Small intestine (tissue), 16 donors: ENCODE measurements around the gene COBL. TPM values are rescaled to one million over a fixed set of nuclear protein-coding genes. Genes with fewer than 3 reads are reported as not detected.
A peak's percentile ranks its signal among the peaks of the same experiment; 100 is the strongest.

Source experiments
- DNase-seq, 2 donors: peaks; one replicate each; pipeline versions ENCODE4 v3.0.0 to v3.0.0-alpha.2; 2013
- FAIRE-seq: peaks from 2 replicates; lab custom pipeline; 2012; peaks lifted over from hg19 to GRCh38; lab: Jason Lieb, UNC
- H3K27ac ChIP-seq, 3 donors: one replicate each; pipeline ENCODE4 v1.5.1; 2013; ENCODE audit warnings: low read length in 2 of 3, mild to moderate bottlenecking in 2 of 3, control low read depth in 1 of 3, inconsistent platforms in 1 of 3, low read depth in 1 of 3, moderate library complexity in 1 of 3
- H3K27me3 ChIP-seq, 3 donors: one replicate each; pipeline ENCODE4 v1.6.1; 2013; ENCODE audit warnings: low read length in 3 of 3, inconsistent platforms in 1 of 3; ENCODE audit not compliant: control insufficient read depth in 3 of 3, insufficient read depth in 3 of 3
- H3K36me3 ChIP-seq, 3 donors: one replicate each; pipeline ENCODE4 v1.6.1; 2013; ENCODE audit warnings: low read length in 3 of 3, inconsistent platforms in 1 of 3, low read depth in 1 of 3, mild to moderate bottlenecking in 1 of 3, moderate library complexity in 1 of 3; ENCODE audit not compliant: control insufficient read depth in 3 of 3, insufficient read depth in 2 of 3
- H3K4me1 ChIP-seq, 3 donors: one replicate each; pipeline ENCODE4 v1.6.1; 2013; ENCODE audit warnings: low read length in 2 of 3, inconsistent platforms in 1 of 3, low read depth in 1 of 3, mild to moderate bottlenecking in 1 of 3, moderate library complexity in 1 of 3; ENCODE audit not compliant: control insufficient read depth in 3 of 3, insufficient read depth in 2 of 3
- H3K4me3 ChIP-seq, 3 donors: one replicate each; pipeline ENCODE4 v1.5.1; 2013; ENCODE audit warnings: low read length in 3 of 3, control low read depth in 1 of 3, inconsistent platforms in 1 of 3, low read depth in 1 of 3, mild to moderate bottlenecking in 1 of 3, moderate library complexity in 1 of 3
- H3K9me3 ChIP-seq, 2 donors: one replicate each; pipeline ENCODE4 v1.6.1; 2013; ENCODE audit warnings: low read depth in 1 of 2, low read length in 1 of 2; ENCODE audit not compliant: control insufficient read depth in 2 of 2, insufficient read depth in 1 of 2
- WGBS, 3 donors: extraction: QIAGEN DNeasy Blood & Tissue Kit; methylation state at CpG; one replicate each; pipeline ENCODE4 v1.1.7; 2013; 5-methylcytosine and 5-hydroxymethylcytosine counted together
- long read RNA-seq, 10 donors: transcript quantifications; one replicate each; lab custom pipeline, GENCODE V29; 2026
- polyA plus RNA-seq, 4 donors: library from polyadenylated mRNA; stranded (reverse) in 3 of 4; unstranded in 1 of 4; fragments of 200-250 nt in 3 of 4; fragments of 120-200 nt in 1 of 4; gene quantifications; one replicate each; pipeline versions ENCODE4 v1.2.1 to v1.2.3, GENCODE V29; 2013
- donor health status: healthy with polysubstance abuse.
- donor health status: control.
- donor health status: control.
- donor health status: Bipolar disorder and iron deficiency.
- donor health status: healthy.

The COBL gene
- 10 to 100 TPM in 3 of 4 donors, 1 to 10 TPM in 1; 8.4 to 40.3 (median 32.5) TPM for polyA plus RNA-seq
- long read RNA-seq, donor 1, partial matches to known transcripts = 18 of 19 reads
- long read RNA-seq, donor 1, other reads (novel, unspliced or antisense) = 0 of 19 reads
- long read RNA-seq, donor 2 = 0 reads
- long read RNA-seq, donor 3 = 0 reads
- long read RNA-seq, donor 4 = 0 reads
- long read RNA-seq, donor 5 = 0 reads
- long read RNA-seq, donor 6 = 0 reads
- long read RNA-seq, donor 7, transcript COBL-205 (8 exons, 3,785 nt) = major isoform, 22 of 29 reads
- long read RNA-seq, donor 7, partial matches to known transcripts = 5 of 29 reads
- long read RNA-seq, donor 7, other reads (novel, unspliced or antisense) = 0 of 29 reads
- long read RNA-seq, donor 8 = 0 reads
- long read RNA-seq, donor 9 = 0 reads
- long read RNA-seq, donor 10, full-length matches to known transcripts = 2 of 2 reads
- long read RNA-seq, donor 10, partial matches to known transcripts = 0 of 2 reads
- long read RNA-seq, donor 10, other reads (novel, unspliced or antisense) = 0 of 2 reads

GRCh38 chr7:51316666-51317581 lies at the start of gene COBL:
TSS of gene COBL (minus strand) at chr7:51316809. CDS start at chr7:51316633, 176 bp downstream.
- DNase-seq = peak; percentile 82 to 88
- WGBS, 3 donors = 5 to 6% (median 6%) methylated on average over 48 to 94 of the region's 94 CpGs
- Histone ChIP-seq H3K36me3 (peaks cover 0 to 2% (median 0%) of the 10 kb centered on the region in 3 donors), H3K9me3 (peaks cover 0 to 2% of the 10 kb centered on the region in 2 donors), H3K4me3 (peak within 1 kb of the TSS; percentile 67 to 87 (median 71)), H3K27me3 (peaks cover 0 to 4% (median 0%) of the 10 kb centered on the region in 3 donors), H3K27ac (peak within 1 kb of the TSS; percentile 76 to 98 (median 96)), H3K4me1 (peaks cover 0 to 41% (median 13%) of the 10 kb centered on the region in 3 donors)
- no peak for FAIRE-seq

- FAIRE-seq (no peak), DNase-seq (no peak)
- Histone ChIP-seq H3K27ac (no peak overlapping the region), H3K36me3 (no peaks in the 10 kb centered on the region), H3K4me3 (no peak overlapping the region), H3K9me3 (no peaks in the 10 kb centered on the region), H3K27me3 (no peaks in the 10 kb centered on the region), H3K4me1 (peaks cover 0 to 3% (median 0%) of the 10 kb centered on the region in 3 donors)
- 77 to 84% (median 81%) methylated on average over 7 of the region's 7 CpGs for WGBS, 3 donors
These were observed 49.6 kb upstream of the COBL start for GRCh38 chr7:51366172-51366728.

GRCh38 chr7:51357821-51358220 lies 41.2 kb upstream of the COBL start:
- WGBS, 3 donors = 59 to 71% (median 70%) methylated on average over 6 of the region's 6 CpGs
- no peaks in the 10 kb centered on the region for H3K36me3 ChIP-seq
- FAIRE-seq = no peak

GRCh38 chr7:51356849-51357516 lies 40.4 kb upstream of the COBL start:
- FAIRE-seq = no peak
- no peaks in the 10 kb centered on the region for H3K27me3 ChIP-seq
- H3K4me3 ChIP-seq = no peak overlapping the region
- H3K4me1 ChIP-seq = no peaks in the 10 kb centered on the region
- H3K36me3 ChIP-seq = no peaks in the 10 kb centered on the region
- WGBS, 3 donors = 77 to 86% (median 79%) methylated on average over 12 of the region's 12 CpGs
- peak in 1 of 2 donors; percentile 10 for DNase-seq
- H3K27ac ChIP-seq = no peak overlapping the region
- H3K9me3 ChIP-seq = peaks cover 0 to 2% of the 10 kb centered on the region in 2 donors

More at GRCh38 chr7:51357821-51358220, 41.2 kb upstream of the COBL start:
- no peak overlapping the region for H3K27ac ChIP-seq
- no peak overlapping the region for H3K4me3 ChIP-seq
- no peaks in the 10 kb centered on the region for H3K4me1 ChIP-seq
- DNase-seq = no peak
- H3K27me3 ChIP-seq = no peaks in the 10 kb centered on the region
- H3K9me3 ChIP-seq = peaks cover 0 to 2% of the 10 kb centered on the region in 2 donors

- Histone ChIP-seq H3K36me3 (no peaks in the 10 kb centered on the region), H3K4me1 (no peaks in the 10 kb centered on the region), H3K27ac (no peak overlapping the region), H3K4me3 (no peak overlapping the region), H3K9me3 (peaks cover 0 to 2% of the 10 kb centered on the region in 2 donors), H3K27me3 (no peaks in the 10 kb centered on the region)
- DNase-seq (no peak), FAIRE-seq (no peak)
- 71 to 89% (median 81%) methylated on average over 5 of the region's 5 CpGs for WGBS, 3 donors
These were observed 38.3 kb upstream of the COBL start for GRCh38 chr7:51354897-51355296.

- FAIRE-seq (no peak), DNase-seq (no peak)
- Histone ChIP-seq H3K4me1 (no peaks in the 10 kb centered on the region), H3K9me3 (peaks cover 0 to 2% of the 10 kb centered on the region in 2 donors), H3K36me3 (no peaks in the 10 kb centered on the region), H3K27me3 (no peaks in the 10 kb centered on the region), H3K4me3 (no peak overlapping the region), H3K27ac (no peak overlapping the region)
- 94 to 100% (median 94%) methylated on average over 2 of the region's 2 CpGs for WGBS, 3 donors
These were observed 37.8 kb upstream of the COBL start for GRCh38 chr7:51354434-51354833.

- Histone ChIP-seq H3K9me3 (peaks cover 0 to 2% of the 10 kb centered on the region in 2 donors), H3K27ac (no peak overlapping the region), H3K36me3 (no peaks in the 10 kb centered on the region), H3K27me3 (no peaks in the 10 kb centered on the region), H3K4me3 (no peak overlapping the region), H3K4me1 (no peaks in the 10 kb centered on the region)
- FAIRE-seq = no peak
- no peak for DNase-seq
- 82 to 87% (median 86%) methylated on average over 10 of the region's 10 CpGs for WGBS, 3 donors
These were observed 35.8 kb upstream of the COBL start for GRCh38 chr7:51352174-51353100.
